ENCODE data around the gene RABIF. TPM values are rescaled to one million over a fixed set of nuclear protein-coding genes. Genes with fewer than 3 reads are reported as not detected.

The RABIF gene
- total RNA-seq, 1 donor from 2014 or later, result 3.9 TPM

DNA sequence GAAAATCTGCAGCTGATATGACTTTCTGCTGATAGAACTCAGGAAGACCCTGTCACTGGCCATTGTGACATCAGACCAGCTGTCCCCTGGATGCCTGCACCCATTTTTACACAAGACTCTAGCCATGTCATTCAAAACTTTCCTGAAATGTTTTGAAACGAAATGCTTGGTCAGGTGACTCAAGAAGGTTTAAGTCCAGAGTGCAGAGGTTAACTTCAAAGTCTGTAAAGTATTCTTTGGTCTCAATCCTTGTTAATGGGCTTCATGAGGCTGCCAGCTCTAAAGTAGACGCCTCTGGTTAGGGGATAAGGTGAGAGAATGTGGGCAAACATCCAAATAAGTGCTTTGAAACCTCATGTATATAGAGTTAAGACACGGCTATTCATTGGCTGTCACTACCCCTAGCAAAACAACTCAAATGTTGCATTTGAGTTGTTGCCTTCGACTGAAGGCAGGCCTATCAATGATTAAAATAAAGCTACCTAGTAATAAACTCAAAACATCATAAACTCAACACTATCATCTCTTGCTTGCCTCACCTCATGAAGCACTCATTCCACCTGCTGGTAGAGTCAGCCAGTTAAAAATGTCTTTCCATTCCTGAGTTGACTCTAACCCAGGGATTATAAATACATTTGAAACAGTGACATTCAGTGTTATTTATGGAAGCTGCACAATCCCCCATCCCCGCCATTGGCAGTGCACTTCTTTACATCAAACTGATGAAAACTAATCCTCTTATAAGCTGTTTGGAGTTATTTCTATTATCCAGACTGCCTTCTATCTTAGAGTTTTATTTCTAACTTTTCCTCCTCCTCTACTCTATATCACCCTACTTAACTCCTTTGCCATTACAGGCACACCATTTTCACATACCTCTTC, 26.0 kb downstream of the RABIF start:
- TF ChIP-seq, protein P1, sequence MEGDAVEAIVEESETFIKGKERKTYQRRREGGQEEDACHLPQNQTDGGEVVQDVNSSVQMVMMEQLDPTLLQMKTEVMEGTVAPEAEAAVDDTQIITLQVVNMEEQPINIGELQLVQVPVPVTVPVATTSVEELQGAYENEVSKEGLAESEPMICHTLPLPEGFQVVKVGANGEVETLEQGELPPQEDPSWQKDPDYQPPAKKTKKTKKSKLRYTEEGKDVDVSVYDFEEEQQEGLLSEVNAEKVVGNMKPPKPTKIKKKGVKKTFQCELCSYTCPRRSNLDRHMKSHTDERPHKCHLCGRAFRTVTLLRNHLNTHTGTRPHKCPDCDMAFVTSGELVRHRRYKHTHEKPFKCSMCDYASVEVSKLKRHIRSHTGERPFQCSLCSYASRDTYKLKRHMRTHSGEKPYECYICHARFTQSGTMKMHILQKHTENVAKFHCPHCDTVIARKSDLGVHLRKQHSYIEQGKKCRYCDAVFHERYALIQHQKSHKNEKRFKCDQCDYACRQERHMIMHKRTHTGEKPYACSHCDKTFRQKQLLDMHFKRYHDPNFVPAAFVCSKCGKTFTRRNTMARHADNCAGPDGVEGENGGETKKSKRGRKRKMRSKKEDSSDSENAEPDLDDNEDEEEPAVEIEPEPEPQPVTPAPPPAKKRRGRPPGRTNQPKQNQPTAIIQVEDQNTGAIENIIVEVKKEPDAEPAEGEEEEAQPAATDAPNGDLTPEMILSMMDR (IDR thresholded peaks at IDR 0.05; ENCODE audit: insufficient read depth, low read length, severe bottlenecking), result no peak
- DNase-seq (ENCODE audit: low read depth) (no peak), FAIRE-seq (no peak)
- H3K4me3 ChIP-seq (ENCODE audit: low read depth, low read length), result no peak overlapping the region
- H3K36me3 ChIP-seq (ENCODE audit: control insufficient read depth, insufficient read depth, low read length), result no peaks in the 10 kb centered on the region
- peaks cover 2% of the 10 kb centered on the region for H3K27me3 ChIP-seq (ENCODE audit: control insufficient read depth, insufficient read depth, low read length)

DNA sequence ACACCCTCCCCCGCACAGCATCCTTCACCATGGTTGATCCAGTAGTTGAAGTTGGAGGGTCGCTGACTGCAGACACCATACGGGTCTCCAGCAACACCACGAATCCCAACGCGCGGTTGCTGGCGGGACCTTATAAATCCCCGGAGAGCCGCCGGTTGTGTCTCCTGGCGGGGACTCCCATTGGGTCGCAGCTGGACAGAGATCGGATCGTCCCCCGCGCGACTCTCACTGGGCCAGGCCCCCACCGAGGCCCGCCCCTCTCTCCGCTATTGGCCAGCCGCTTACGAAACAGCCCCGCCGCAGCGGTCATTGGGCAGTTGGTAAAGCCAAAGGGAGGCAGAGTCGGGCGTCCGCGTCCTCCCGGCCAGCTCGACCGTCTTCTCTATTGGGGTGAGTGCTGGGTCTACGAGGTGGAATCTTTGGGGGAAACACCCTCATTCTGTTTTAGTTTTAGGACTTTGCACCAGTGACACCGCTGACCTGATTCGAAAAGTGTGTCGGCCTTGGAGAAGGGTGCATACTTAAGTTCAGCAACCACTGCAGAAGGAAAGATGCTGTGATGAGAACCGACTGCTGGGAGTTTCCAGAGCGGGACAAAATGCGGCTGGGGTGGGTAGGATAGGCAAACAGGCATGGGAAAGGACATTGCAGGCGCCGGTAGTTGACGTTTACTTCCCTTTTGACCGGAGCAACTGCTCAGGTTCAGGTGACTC, 27.4 kb downstream of the RABIF start:
- TF ChIP-seq, protein P1 (IDR thresholded peaks at IDR 0.05; ENCODE audit: insufficient read depth, low read length, severe bottlenecking), result no peak
- DNase-seq (ENCODE audit: low read depth), result peak; percentile 72
- no peak for FAIRE-seq

DNA sequence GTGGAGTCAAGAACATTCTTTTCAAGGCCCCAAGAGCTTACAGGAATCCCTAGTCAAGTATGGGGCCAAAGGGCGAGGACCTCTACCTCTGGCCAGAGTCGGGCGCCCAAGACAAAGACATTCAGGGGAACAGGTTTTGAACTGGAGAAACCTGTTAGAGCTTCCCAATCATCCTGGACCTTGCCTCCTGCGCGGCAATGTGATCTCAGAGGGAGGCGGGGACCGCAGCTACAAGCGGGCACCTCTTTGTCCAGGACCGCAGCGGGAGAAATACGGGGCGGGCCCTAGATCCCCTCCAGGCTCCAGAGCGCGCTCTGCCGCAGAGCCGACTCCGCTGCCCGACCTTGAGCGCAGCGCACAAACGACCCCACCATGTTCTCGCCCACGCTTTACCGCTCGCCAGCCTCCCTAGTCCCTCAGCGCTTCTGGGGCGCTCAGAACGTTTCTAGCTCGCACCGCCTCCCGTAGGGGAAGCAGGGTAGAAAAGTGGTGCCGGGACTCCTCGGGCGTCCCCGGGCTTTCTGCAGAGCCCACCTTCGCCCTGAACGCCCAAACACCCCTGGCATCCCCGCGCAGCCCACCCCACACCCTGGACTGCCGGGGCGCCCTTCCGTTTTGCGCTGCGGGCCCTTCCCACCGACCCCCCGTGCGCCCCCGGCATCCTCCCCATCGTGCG, 28.1 kb downstream of the RABIF start:
- no peak for FAIRE-seq

More for the DNA sequence above, 27.4 kb downstream of the RABIF start:
- Histone ChIP-seq H3K27me3 (ENCODE audit: control insufficient read depth, insufficient read depth, low read length) (peaks cover 2% of the 10 kb centered on the region), H3K36me3 (ENCODE audit: control insufficient read depth, insufficient read depth, low read length) (no peaks in the 10 kb centered on the region), H3K4me3 (ENCODE audit: low read depth, low read length) (peak overlapping the region; percentile 52)

DNA sequence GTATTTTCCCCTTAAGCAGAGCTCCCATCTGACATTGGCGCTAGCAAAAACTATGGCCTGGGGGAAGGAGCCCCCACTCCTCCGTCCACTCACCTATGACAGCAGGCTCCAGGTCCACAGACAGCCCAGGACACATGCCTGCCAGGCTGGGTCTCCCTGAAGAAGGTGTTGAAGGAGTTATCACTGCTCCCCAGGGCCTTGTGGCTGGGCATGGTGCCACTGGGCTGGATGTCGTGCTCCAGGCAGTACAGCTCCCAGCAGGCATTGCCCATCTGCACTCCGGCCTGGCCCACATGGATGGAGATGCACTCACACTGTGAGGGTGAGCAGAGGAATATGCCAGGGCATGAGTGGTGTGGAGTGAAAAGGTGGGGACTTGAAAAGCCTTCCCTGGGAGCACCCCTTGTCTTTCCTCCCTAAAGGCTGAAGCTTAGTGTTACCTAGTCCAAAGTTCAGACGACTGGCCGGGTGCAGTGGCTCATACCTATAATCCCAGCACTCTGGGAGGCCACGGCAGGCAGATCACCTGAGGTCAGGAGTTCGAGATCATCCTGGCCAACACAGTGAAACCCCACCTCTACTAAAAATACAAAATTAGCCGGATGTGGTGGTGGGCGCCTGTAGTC, 30.0 kb downstream of the RABIF start:
- Histone ChIP-seq H3K4me3 (ENCODE audit: low read depth, low read length) (no peak overlapping the region), H3K36me3 (ENCODE audit: control insufficient read depth, insufficient read depth, low read length) (no peaks in the 10 kb centered on the region), H3K27me3 (ENCODE audit: control insufficient read depth, insufficient read depth, low read length) (no peaks in the 10 kb centered on the region)
- FAIRE-seq (no peak), DNase-seq (ENCODE audit: low read depth) (no peak)
- TF ChIP-seq, protein P1 (IDR thresholded peaks at IDR 0.05; ENCODE audit: insufficient read depth, low read length, severe bottlenecking), result no peak

More for the DNA sequence above, 28.1 kb downstream of the RABIF start:
- DNase-seq (ENCODE audit: low read depth), result peak; percentile 79
- TF ChIP-seq, protein P1 (IDR thresholded peaks at IDR 0.05; ENCODE audit: insufficient read depth, low read length, severe bottlenecking), result no peak
- H3K4me3 ChIP-seq (ENCODE audit: low read depth, low read length), result peak overlapping the region; percentile 52
- peaks cover 2% of the 10 kb centered on the region for H3K27me3 ChIP-seq (ENCODE audit: control insufficient read depth, insufficient read depth, low read length)
- no peaks in the 10 kb centered on the region for H3K36me3 ChIP-seq (ENCODE audit: control insufficient read depth, insufficient read depth, low read length)

DNA sequence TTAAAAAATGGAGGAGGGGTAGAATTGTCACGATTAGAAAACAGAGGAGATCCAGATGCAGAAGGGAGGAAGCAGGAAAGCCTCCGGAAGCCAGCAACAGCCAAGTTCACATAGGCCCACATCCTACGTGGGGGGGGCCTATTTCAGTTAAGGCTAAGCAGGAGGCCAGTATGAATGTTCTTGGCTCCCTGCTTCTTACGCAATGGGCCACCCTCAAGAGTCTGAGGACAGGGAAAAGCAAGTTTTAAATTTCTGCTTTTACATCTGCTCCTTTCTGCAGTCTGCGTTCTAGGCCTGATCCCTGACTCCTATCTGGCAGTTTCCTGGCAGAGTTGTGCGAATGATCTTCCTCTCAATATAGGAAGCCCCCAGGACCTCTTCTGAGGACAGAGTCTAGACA, 30.6 kb downstream of the RABIF start:
- no peaks in the 10 kb centered on the region for H3K27me3 ChIP-seq (ENCODE audit: control insufficient read depth, insufficient read depth, low read length)
- no peak for DNase-seq (ENCODE audit: low read depth)
- no peaks in the 10 kb centered on the region for H3K36me3 ChIP-seq (ENCODE audit: control insufficient read depth, insufficient read depth, low read length)
- FAIRE-seq, result no peak
- TF ChIP-seq, protein P1 (IDR thresholded peaks at IDR 0.05; ENCODE audit: insufficient read depth, low read length, severe bottlenecking), result no peak
- H3K4me3 ChIP-seq (ENCODE audit: low read depth, low read length), result no peak overlapping the region

All from bronchial epithelial cell (primary cell).